CD4-positive, alpha-beta memory T cell (primary cell): ENCODE measurements around the gene PDGFB. TPM values are rescaled to one million over a fixed set of nuclear protein-coding genes. Genes with fewer than 3 reads are reported as not detected.

Experiments used
- CTCF ChIA-PET: fragments of 350-600 bp; sonication (Branson Sonifier 250); formaldehyde crosslinking; loops from one replicate; lab custom pipeline; 2021; ENCODE audit warnings: inconsistent platforms; ENCODE audit not compliant: partially characterized antibody; lab: Charles Lee
- POLR2A ChIA-PET: fragments of 350-600 bp; sonication (Branson Sonifier 250); formaldehyde crosslinking; loops from one replicate; lab custom pipeline; 2021; ENCODE audit not compliant: partially characterized antibody; lab: Charles Lee
- DNase-seq, 5 donors: peaks; one replicate each; pipeline versions ENCODE4 v3.0.0 to v3.0.0-alpha.2; 2020 to 2022; ENCODE audit warnings: mixed read lengths in 1 of 5
- H3K27ac ChIP-seq: one replicate; pipeline ENCODE4 v1.7.0; 2013; ENCODE audit warnings: low read depth, low read length
- H3K27me3 ChIP-seq: 2 replicates; pipeline ENCODE4 v1.7.0; 2013; ENCODE audit warnings: mild to moderate bottlenecking, low read length, moderate library complexity; ENCODE audit not compliant: insufficient read depth
- H3K36me3 ChIP-seq: 2 replicates; pipeline ENCODE4 v1.7.0; 2013; ENCODE audit warnings: mild to moderate bottlenecking, low read length, moderate library complexity; ENCODE audit not compliant: insufficient read depth
- H3K4me1 ChIP-seq: 2 replicates; pipeline ENCODE4 v1.7.0; 2013; ENCODE audit warnings: mild to moderate bottlenecking, low read length, moderate library complexity; ENCODE audit not compliant: insufficient read depth
- H3K4me3 ChIP-seq, 2 donors: one replicate each; pipeline ENCODE4 v1.7.0; 2013; ENCODE audit warnings: low read length in 2 of 2, mild to moderate bottlenecking in 1 of 2
- H3K9me3 ChIP-seq, 2 donors: one replicate each; pipeline ENCODE4 v1.7.0; 2013; ENCODE audit warnings: low read length in 2 of 2, control low read depth in 1 of 2; ENCODE audit not compliant: control insufficient read depth in 1 of 2
- H3K27ac Mint-ChIP-seq, 7 donors: one replicate each; pipeline ENCODE4 v1.8.0; 2020 to 2021; ENCODE audit warnings: mixed read lengths in 7 of 7, mild to moderate bottlenecking in 6 of 7, inconsistent platforms in 3 of 7, moderate library complexity in 3 of 7
- H3K27me3 Mint-ChIP-seq, 2 donors: one replicate each; pipeline ENCODE4 v1.8.0; 2020 to 2021; ENCODE audit warnings: mixed read lengths in 2 of 2
- H3K36me3 Mint-ChIP-seq, 2 donors: one replicate each; pipeline ENCODE4 v1.8.0; 2020 to 2021; ENCODE audit warnings: mixed read lengths in 2 of 2, inconsistent platforms in 1 of 2, mild to moderate bottlenecking in 1 of 2
- H3K4me1 Mint-ChIP-seq, 4 donors: one replicate each; pipeline ENCODE4 v1.8.0; 2020 to 2021; ENCODE audit warnings: mixed read lengths in 4 of 4, mild to moderate bottlenecking in 1 of 4
- H3K4me3 Mint-ChIP-seq, 8 donors: one replicate each; pipeline ENCODE4 v1.8.0; 2020 to 2021; ENCODE audit warnings: mixed read lengths in 8 of 8, mild to moderate bottlenecking in 7 of 8, moderate library complexity in 6 of 8, inconsistent platforms in 3 of 8
- H3K9me3 Mint-ChIP-seq, 8 donors: one replicate each; pipeline ENCODE4 v1.8.0; 2020 to 2021; ENCODE audit warnings: mixed read lengths in 8 of 8, mild to moderate bottlenecking in 5 of 8, inconsistent platforms in 3 of 8, moderate library complexity in 1 of 8
- intact Hi-C: fragments of 100-400 bp; cut with micrococcal nuclease; formaldehyde crosslinking; loops from one replicate; pipeline ENCODE4 v1.15.1; 2023
- polyA plus RNA-seq, 2 donors: library from polyadenylated mRNA; unstranded; fragments of 300-500 nt; fragmentation: Illumina TruSeq; gene quantifications; one replicate each; pipeline ENCODE4 v1.2.3, GENCODE V29; 2021
- total RNA-seq, 2 experiments: library from RNA; stranded (reverse); gene quantifications; one replicate each; pipeline ENCODE4 v1.2.3, GENCODE V29; 2021

Gene PDGFB
- total RNA-seq, result 10 to 100 TPM; 15.7 to 16.9 TPM
- 10 to 100 TPM in 1 of 2 donors, 1 to 10 TPM in 1; 6.8 to 11.4 TPM for polyA plus RNA-seq

GRCh38 chr22:39244496-39245129 lies at the start of gene PDGFB:
Gene PDGFB (minus strand): TSS chr22:39244982. CDS start chr22:39243963, 1,019 bp downstream.
- no peaks in the 10 kb centered on the region for H3K27me3 ChIP-seq
- peaks cover 40% of the 10 kb centered on the region for H3K4me1 ChIP-seq
- peak within 1 kb of the TSS; percentile 81 to 96 (median 89) for H3K4me3 Mint-ChIP-seq
- ChIA-PET CTCF (interaction anchor here (0.8 to 1.4 kb wide), 3 partner anchors 72 to 75 kb away, joined by 3 to 4 read pairs (median 3); no protein-coding TSS in a partner anchor), POLR2A (interaction anchor here (0.7 to 9.1 kb wide), 12 partner anchors 9 to 92 kb away, joined by 3 to 167 read pairs (median 6); partner anchors contain the start of genes CBX7 and RPL3)
- H3K27me3 Mint-ChIP-seq, result peaks cover 5 to 11% of the 10 kb centered on the region in 2 donors
- H3K9me3 ChIP-seq, result no peaks in the 10 kb centered on the region
- intact Hi-C loops, result loop anchor here (5.0 to 10.0 kb wide), 2 partner anchors 37 to 280 kb away; partner anchors contain the start of gene ATF4
- DNase-seq, result no peak
- H3K4me1 Mint-ChIP-seq, result peaks cover 25 to 57% (median 32%) of the 10 kb centered on the region in 4 donors
- peaks cover 0 to 23% of the 10 kb centered on the region in 2 donors for H3K36me3 Mint-ChIP-seq
- no peaks in the 10 kb centered on the region for H3K36me3 ChIP-seq
- H3K9me3 Mint-ChIP-seq, result peaks cover 0 to 2% (median 0%) of the 10 kb centered on the region in 8 donors
- H3K27ac Mint-ChIP-seq, result peak within 1 kb of the TSS in 5 of 7 donors; percentile 51 to 91 (median 86)
- peak within 1 kb of the TSS in 1 of 2 donors; percentile 68 for H3K4me3 ChIP-seq
- no peak within 1 kb of the TSS for H3K27ac ChIP-seq

GRCh38 chr22:39293766-39294368 lies 49.1 kb upstream of the PDGFB start:
- ChIA-PET CTCF (no interaction called here), POLR2A (no interaction called here)
- Histone ChIP-seq H3K9me3 (no peaks in the 10 kb centered on the region), H3K36me3 (no peaks in the 10 kb centered on the region), H3K27ac (no peak overlapping the region), H3K27me3 (no peaks in the 10 kb centered on the region), H3K4me3 (no peak overlapping the region), H3K4me1 (no peaks in the 10 kb centered on the region)
- intact Hi-C loops, result no loop called here
- H3K4me1 Mint-ChIP-seq, result peaks cover 0 to 4% (median 0%) of the 10 kb centered on the region in 4 donors
- H3K27ac Mint-ChIP-seq, result no peak overlapping the region
- H3K27me3 Mint-ChIP-seq, result peaks cover 6 to 12% of the 10 kb centered on the region in 2 donors
- H3K9me3 Mint-ChIP-seq, result no peaks in the 10 kb centered on the region
- no peaks in the 10 kb centered on the region for H3K36me3 Mint-ChIP-seq
- H3K4me3 Mint-ChIP-seq, result no peak overlapping the region
- no peak for DNase-seq

- ChIA-PET CTCF (interaction anchor here (0.7 to 1.7 kb wide), 2 partner anchors 78 to 123 kb away, joined by 4 read pairs; no protein-coding TSS in a partner anchor), POLR2A (no interaction called here)
- Histone ChIP-seq H3K27ac (no peak overlapping the region), H3K9me3 (no peaks in the 10 kb centered on the region), H3K4me3 (no peak overlapping the region), H3K4me1 (no peaks in the 10 kb centered on the region), H3K27me3 (no peaks in the 10 kb centered on the region), H3K36me3 (no peaks in the 10 kb centered on the region)
- H3K4me1 Mint-ChIP-seq, result peaks cover 0 to 4% (median 0%) of the 10 kb centered on the region in 4 donors
- no peaks in the 10 kb centered on the region for H3K36me3 Mint-ChIP-seq
- no peak overlapping the region for H3K27ac Mint-ChIP-seq
- intact Hi-C loops, result no loop called here
- H3K27me3 Mint-ChIP-seq, result peaks cover 4 to 7% of the 10 kb centered on the region in 2 donors
- DNase-seq, result no peak
- no peaks in the 10 kb centered on the region for H3K9me3 Mint-ChIP-seq
- H3K4me3 Mint-ChIP-seq, result no peak overlapping the region
Measured at GRCh38 chr22:39292561-39293074, 47.8 kb upstream of the PDGFB start.

GRCh38 chr22:39292031-39292462 lies 47.3 kb upstream of the PDGFB start:
- CTCF ChIA-PET, result interaction anchor here (1.7 kb wide), 1 partner anchor 123 kb away, joined by 4 read pairs; no protein-coding TSS in a partner anchor
- no peak for DNase-seq
- POLR2A ChIA-PET, result no interaction called here
- H3K4me1 ChIP-seq, result no peaks in the 10 kb centered on the region
- H3K27me3 Mint-ChIP-seq, result peaks cover 4 to 7% of the 10 kb centered on the region in 2 donors
- H3K4me3 ChIP-seq, result no peak overlapping the region
- H3K4me1 Mint-ChIP-seq, result peaks cover 0 to 4% (median under 1%) of the 10 kb centered on the region in 4 donors
- no peak overlapping the region for H3K27ac ChIP-seq
- H3K36me3 Mint-ChIP-seq, result no peaks in the 10 kb centered on the region
- no peaks in the 10 kb centered on the region for H3K27me3 ChIP-seq
- H3K9me3 Mint-ChIP-seq, result peaks cover 0 to 2% (median 0%) of the 10 kb centered on the region in 8 donors
- intact Hi-C loops, result no loop called here
- no peaks in the 10 kb centered on the region for H3K9me3 ChIP-seq
- H3K4me3 Mint-ChIP-seq, result no peak overlapping the region
- H3K27ac Mint-ChIP-seq, result no peak overlapping the region
- H3K36me3 ChIP-seq, result no peaks in the 10 kb centered on the region

- Mint-ChIP-seq H3K27me3 (peaks cover 3 to 6% of the 10 kb centered on the region in 2 donors), H3K27ac (no peak overlapping the region), H3K36me3 (no peaks in the 10 kb centered on the region), H3K4me3 (no peak overlapping the region), H3K9me3 (peaks cover 0 to 2% (median 0%) of the 10 kb centered on the region in 8 donors), H3K4me1 (peaks cover 0 to 2% (median under 1%) of the 10 kb centered on the region in 4 donors)
- H3K4me1 ChIP-seq, result no peaks in the 10 kb centered on the region
- intact Hi-C loops, result no loop called here
- CTCF ChIA-PET, result interaction anchor here (1.7 kb wide), 1 partner anchor 122 kb away, joined by 4 read pairs; no protein-coding TSS in a partner anchor
- no peak for DNase-seq
- H3K36me3 ChIP-seq, result no peaks in the 10 kb centered on the region
- H3K9me3 ChIP-seq, result no peaks in the 10 kb centered on the region
- H3K27me3 ChIP-seq, result no peaks in the 10 kb centered on the region
- no peak overlapping the region for H3K4me3 ChIP-seq
- no peak overlapping the region for H3K27ac ChIP-seq
- POLR2A ChIA-PET, result no interaction called here
Measured at GRCh38 chr22:39291523-39291922, 46.7 kb upstream of the PDGFB start.

GRCh38 chr22:39290724-39291161 lies 46.0 kb upstream of the PDGFB start:
- CTCF ChIA-PET, result interaction anchor here (1.7 kb wide), 1 partner anchor 121 kb away, joined by 4 read pairs; no protein-coding TSS in a partner anchor

More at GRCh38 chr22:39290724-39291161, 46.0 kb upstream of the PDGFB start:
- Mint-ChIP-seq H3K9me3 (peaks cover 0 to 5% (median 3%) of the 10 kb centered on the region in 8 donors), H3K27ac (no peak overlapping the region), H3K4me3 (no peak overlapping the region), H3K36me3 (no peaks in the 10 kb centered on the region), H3K4me1 (peaks cover 0 to 2% (median 0%) of the 10 kb centered on the region in 4 donors), H3K27me3 (peaks cover 2 to 3% of the 10 kb centered on the region in 2 donors)
- Histone ChIP-seq H3K27me3 (no peaks in the 10 kb centered on the region), H3K27ac (no peak overlapping the region), H3K4me3 (no peak overlapping the region), H3K9me3 (no peaks in the 10 kb centered on the region), H3K4me1 (no peaks in the 10 kb centered on the region), H3K36me3 (no peaks in the 10 kb centered on the region)
- intact Hi-C loops, result no loop called here
- DNase-seq, result no peak
- POLR2A ChIA-PET, result no interaction called here
